GM10266 (cell line): ENCODE data around the gene GOSR2.

Experiments
- DNase-seq: peaks from one replicate; pipeline ENCODE4 v3.0.0; 2012; ENCODE audit errors: extremely low spot score
- CTCF ChIP-seq: IDR thresholded peaks from 2 replicates; pipeline ENCODE4 v1.5.1; 2012; ENCODE audit warnings: mild to moderate bottlenecking, low read depth; ENCODE audit not compliant: control insufficient read depth, insufficient read depth; ENCODE audit errors: missing control alignments

Gene GOSR2

GRCh38 chr17:46877466-46877865 is 45.5 kb upstream of the GOSR2 start:
- DNase-seq = no peak
- no peak for TF ChIP-seq CTCF

GRCh38 chr17:46878055-46878454 is 44.9 kb upstream of the GOSR2 start:
- no peak for DNase-seq
- no peak for TF ChIP-seq CTCF

- DNase-seq = no peak
- TF ChIP-seq CTCF = no peak
These were observed 43.9 kb upstream of the GOSR2 start for GRCh38 chr17:46879101-46879500.

- DNase-seq = no peak
- TF ChIP-seq CTCF = no peak
These were observed 41.9 kb upstream of the GOSR2 start for GRCh38 chr17:46881015-46881414.

- DNase-seq = no peak
- no peak for TF ChIP-seq CTCF
These were observed 40.3 kb upstream of the GOSR2 start for GRCh38 chr17:46882666-46883065.

GRCh38 chr17:46883871-46884520 is 39.0 kb upstream of the GOSR2 start:
- no peak for DNase-seq
- TF ChIP-seq CTCF = no peak

- no peak for TF ChIP-seq CTCF
- DNase-seq = no peak
These were observed 38.4 kb upstream of the GOSR2 start for GRCh38 chr17:46884552-46884951.
